DMS114 treated with DMSO at 0.1 percent for 48 hours (cell line): Measurements from ENCODE around the gene BAIAP3.

Experiments
- DNase-seq: peaks from one replicate; lab custom pipeline; 2025; ENCODE audit not compliant: unreplicated experiment; lab: John Stamatoyannopoulos, UW

BAIAP3 gene

DNA sequence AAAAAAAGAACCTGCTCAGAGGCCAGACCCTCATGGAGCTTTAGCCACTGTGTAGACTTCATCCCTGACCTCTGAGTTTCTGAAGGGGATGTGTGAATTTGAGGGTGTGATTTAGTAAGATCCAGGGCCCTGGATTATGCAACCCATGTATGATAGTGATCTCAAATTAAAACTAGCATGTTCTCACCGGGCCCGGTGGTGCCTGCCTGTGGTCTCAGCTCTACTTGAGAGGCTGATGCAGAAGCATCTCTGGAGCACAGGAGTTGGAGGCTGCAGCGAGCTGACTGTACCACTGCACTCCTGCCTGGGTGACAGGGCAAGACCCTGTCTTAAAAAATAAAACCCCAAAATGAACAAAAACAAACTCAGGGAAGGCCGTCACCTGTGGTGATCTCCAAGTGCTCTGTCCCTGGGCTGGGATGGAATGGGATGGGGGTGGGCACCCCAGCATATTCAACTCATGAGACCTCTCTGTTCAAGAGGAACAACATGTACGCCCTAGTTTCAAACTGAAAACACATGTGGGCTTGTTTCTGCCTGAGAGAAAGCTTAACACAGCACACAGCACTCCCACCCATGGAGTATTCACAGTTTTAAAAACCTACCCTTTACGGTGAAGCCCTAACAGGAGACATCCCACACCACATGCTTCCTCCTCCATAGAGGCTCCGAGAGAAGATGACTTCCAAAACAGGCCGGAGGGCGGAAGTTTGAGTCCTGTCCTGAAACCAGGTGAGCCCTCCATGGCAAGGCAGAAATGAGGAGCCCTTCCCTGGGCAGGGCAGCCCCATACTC lies 48.4 kb downstream of the BAIAP3 start:
- no peak for DNase-seq

DNA sequence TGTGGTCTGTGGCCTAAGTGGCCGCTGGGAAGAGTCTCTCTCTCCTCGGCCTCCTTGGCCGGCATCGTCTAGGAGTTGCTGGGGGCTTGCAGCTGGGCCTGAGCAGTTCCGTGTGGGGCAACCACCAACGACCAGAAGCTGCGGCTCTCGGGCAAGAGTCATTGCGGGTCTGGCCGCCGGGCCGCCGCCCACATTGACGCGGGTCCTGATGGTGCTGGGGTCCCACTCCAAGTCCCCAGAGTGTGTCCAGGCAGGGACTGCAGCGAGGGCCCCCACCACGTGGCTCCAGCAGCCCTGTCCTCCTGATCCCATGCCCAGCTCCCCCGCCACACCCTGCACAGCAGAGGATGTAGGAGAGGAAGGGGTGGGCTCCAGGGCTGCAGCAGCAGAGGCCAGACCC lies 50.1 kb downstream of the BAIAP3 start:
- DNase-seq, result no peak

DNA sequence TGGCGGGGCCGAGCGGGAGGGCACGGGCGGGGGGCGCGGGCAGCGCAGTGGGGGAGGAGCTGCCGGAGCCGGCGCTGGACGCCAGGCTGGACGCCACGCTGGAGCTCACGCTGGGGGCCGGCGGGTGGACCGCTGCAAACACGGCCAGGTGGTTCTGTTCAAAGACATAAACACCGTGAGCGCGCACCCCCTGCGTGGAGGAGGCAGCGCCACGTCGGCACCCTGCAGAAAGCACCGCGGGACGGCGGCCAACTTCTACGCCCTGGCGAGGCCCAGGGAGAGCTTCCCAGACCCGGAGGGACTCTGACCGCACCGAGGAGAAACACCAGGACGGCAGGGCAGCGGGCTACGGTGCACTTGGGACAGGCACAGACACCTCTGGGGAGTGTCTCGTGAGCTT lies 51.8 kb downstream of the BAIAP3 start:
- DNase-seq, result no peak

DNA sequence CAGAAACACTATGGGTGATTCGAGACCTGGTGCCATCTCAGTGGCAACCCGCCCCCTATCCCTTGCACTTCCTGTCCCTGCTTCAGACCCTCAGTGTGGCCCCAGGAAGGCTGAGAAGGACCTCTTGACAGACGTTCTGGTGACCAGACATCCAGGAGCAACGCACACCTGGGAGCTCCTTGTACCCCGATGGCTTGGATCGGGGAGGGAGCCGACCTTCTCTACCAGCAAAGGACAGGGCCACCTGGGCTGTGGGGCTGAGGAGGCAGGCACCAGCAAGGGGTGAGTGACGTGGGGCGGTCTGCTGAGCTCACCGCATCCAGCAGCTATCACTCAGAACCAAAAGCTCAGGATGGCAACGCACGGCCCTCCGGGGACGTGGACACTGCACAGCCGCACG lies 53.9 kb downstream of the BAIAP3 start:
- no peak for DNase-seq

DNA sequence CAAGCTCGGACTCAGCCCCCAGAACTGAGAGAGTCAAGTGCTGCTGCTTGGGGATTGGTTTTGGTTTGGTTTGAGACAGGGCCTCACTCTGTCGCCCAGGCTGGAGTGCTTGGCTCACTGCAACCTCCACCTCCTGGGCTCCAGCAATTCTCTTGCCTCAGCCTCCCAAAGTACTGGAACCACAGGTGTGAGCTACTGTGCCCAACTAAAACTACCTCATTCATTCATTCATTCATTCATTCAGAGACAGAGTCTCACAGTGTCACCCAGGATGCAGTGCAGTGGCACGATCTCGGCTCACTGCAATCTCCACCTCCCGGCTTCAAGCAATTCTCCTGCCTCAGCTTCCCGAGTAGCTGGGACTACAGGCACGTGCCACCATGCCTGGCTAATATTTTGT lies 56.3 kb downstream of the BAIAP3 start:
- DNase-seq, result no peak

DNA sequence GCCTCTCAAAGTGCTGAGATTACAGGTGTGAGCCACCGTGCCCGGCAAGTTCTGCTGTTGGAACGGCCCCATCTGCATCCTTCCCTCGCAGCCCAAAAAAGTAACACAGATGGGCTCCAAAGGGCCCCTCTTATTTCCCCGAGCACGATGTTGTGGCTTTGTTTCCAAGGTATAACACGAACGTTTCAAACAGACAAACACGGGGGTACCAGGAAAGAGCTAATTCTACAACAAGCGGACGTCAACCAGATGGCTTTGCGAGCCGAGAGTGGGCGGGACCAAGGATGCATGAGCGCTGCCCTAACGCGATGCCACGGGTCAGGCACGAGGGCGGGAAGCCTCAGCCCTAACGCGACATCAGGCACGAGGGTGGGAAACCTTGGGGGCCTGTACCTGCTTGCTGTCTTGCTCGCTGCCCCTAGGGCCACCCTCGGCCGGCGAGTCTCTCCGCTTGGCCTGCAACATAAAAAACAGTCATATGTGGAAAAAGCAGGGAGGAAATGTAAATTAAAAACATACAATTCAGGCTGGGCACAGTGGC lies 56.9 kb downstream of the BAIAP3 start:
- DNase-seq, result no peak

DNA sequence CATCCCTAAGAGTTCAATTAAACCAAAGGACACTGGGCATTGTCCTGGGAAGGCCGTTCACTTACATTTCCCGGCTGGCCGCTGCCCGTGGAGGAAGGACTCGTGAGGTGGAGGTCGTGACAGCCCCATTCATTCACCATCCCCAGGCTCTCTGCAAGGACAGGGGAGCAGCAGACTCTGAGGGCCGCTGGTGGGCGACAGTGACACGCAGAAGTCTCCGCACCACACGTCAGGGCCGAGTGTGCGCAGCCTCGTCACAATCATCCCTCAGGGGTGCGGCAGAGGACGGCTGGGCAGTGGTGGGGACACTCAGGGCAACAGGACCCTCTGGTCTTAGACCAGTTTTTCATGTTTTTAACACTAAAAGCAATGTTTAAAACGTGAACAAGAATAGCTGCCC lies 59.4 kb downstream of the BAIAP3 start:
- no peak for DNase-seq

DNA sequence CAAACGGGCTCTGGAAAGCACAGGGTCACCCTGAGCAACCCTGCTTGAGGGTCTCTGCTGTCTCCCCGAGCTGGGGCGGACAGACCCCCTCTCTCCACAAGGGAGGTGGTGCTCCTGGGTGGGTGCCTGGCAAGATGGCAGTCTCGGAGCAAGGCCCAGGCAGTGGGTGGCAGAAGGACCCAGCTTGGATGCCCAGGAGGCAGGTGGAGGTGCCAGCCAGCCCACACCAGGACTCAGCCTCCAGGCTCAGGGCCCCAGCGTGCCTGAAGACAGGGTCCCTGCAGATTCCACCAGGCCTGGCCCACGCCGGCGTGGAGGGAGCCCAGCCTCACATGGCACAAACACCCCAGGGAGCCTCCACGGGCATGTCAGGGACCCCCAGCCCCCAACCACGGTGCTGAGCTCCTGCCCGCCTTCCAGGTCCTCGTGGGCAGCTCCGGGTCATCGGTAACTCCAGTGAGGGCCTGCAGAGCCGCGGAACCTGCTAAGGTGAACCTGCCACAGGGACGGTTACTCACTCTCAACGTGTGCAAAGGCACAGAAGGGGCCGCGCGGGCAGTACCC lies 60.2 kb downstream of the BAIAP3 start:
- no peak for DNase-seq

DNA sequence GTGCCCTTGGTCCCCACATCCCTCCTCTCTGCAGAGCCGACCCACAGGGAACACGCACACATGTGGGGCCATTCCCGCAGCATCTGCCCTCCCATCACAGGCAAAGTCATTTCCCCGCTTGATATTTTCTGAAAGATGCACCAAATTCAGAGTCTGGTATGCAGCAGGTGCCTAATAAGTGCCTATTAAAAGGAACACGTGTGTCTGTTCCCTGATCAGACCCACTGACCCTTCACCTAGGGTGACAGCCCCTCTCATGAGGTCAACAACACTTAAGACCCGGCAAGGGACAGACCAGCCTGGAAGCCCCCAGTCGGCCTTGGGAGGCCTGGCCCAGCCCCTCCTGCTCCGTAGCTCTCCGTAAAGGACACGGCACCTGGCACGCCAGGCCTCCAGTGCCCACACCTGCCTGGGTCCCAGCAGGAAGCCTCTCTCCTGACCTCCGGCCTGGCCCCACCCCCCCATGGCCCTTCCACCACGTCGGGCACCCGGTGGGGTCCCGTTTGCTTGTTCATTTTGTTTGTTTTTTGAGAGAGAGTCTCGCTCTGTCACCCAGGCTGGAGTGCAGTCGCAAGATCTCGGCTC lies 61.0 kb downstream of the BAIAP3 start:
- no peak for DNase-seq

DNA sequence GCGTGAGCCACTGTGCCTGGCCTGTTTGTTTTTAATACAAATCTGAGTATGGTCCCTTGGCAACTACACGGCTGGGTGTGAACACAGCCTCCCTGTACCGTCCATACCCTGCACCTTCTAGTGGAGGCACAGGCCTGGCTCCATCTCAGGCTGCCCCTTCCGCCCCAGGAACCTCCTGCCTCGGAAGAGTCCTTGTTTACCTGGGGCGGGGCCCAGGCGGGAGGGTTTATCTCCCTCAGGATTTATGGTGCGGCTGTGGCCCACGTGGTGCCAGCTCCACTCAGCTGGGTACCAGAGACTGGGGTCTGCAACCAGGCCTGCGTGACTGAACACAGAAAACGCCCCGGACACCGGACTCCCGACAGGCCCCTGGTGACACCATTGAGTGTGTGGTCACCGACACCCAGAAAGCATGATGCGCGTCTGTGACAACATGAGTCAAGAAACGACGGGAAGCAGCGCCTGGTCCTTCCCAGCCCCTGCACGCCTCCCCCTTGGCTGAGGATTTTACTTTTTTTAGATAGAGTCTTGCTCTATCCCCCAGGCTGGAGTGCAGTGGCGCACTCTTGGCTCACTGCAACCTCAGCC lies 62.1 kb downstream of the BAIAP3 start:
- no peak for DNase-seq

DNA sequence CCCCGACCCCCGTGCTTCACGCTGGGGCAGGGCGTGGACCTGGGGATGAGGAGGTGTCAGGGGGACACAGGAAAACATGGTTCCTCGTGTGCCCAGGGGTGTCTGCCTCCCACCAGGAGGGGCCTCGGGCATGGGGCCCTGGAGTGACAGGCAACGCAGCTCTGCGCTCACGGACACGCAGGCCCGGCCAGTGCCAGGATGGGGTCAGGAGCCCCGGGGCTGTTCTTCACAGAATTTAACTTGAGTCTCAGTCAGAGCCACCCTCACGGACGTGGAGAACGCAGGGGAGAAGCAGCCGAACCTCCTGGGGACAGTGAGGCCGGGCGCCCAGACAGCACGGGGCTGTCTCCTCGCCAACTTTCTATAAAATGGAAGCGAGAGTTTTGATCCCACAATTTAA lies 64.3 kb downstream of the BAIAP3 start:
- no peak for DNase-seq

DNA sequence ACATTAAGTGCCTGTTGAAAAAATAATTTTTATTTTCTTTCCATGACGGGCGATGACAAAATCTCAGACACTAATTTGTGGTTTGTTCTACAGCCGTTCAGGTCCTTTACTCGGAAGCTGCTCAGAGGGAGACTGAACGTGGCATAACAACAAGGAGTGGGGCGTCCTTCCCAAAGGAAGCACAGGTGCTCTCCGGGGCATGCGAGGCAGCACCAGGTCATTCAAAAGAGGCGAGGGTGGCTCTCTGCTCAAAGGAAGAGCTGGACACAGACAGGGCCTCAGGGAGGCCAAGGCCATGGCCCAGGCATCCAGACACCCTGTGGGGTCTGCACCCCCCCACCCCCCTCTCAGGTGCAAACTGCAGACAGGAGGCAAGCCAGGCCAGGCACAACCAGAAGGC lies 64.9 kb downstream of the BAIAP3 start:
- DNase-seq, result no peak
